ENCODE data around the gene ADARB1. TPM values are rescaled to one million over a fixed set of nuclear protein-coding genes. Genes with fewer than 3 reads are reported as not detected.

ADARB1 gene
- total RNA-seq, 1 experiment from 2014 or later = 12.1 TPM

- no peak overlapping the region for H2AFZ ChIP-seq
- no peaks in the 10 kb centered on the region; the same call in 1 of the 2 replicates for H3K27me3 ChIP-seq (ENCODE audit: insufficient read depth, low read depth)
- CTCF ChIA-PET = no interaction called here
- no peaks in the 10 kb centered on the region for H3K4me1 ChIP-seq (replicated peaks; ENCODE audit: insufficient read depth)
- no peak for TF ChIP-seq EZH2 (IDR thresholded peaks at IDR 0.05; ENCODE audit: low read depth)
- no peak for TF ChIP-seq CTCF (conservative IDR thresholded peaks at IDR 0.05)
- no peak overlapping the region for H3K4me2 ChIP-seq
- no peaks in the 10 kb centered on the region for H3F3A ChIP-seq (ENCODE audit: insufficient read depth, low read depth)
- no peaks in the 10 kb centered on the region for H4K20me1 ChIP-seq (ENCODE audit: insufficient read depth)
- DNase-seq = no peak
- H3K9me2 ChIP-seq (ENCODE audit: insufficient read depth) = no peaks in the 10 kb centered on the region
- H3K4me3 ChIP-seq = no peak overlapping the region
- BruUV-seq (replicated peaks) = no TSS peak
- H3K79me2 ChIP-seq (ENCODE audit: low read depth) = no peaks in the 10 kb centered on the region
- H3K36me3 ChIP-seq (ENCODE audit: low read depth) = no peaks in the 10 kb centered on the region
- peaks cover 5% of the 10 kb centered on the region; the same call in 1 of the 2 replicates for H3K9me3 ChIP-seq (ENCODE audit: insufficient read depth, low read depth)
- POLR2A ChIA-PET (ENCODE audit: unreplicated experiment) = no interaction called here
- no peak overlapping the region for H3K27ac ChIP-seq
- intact Hi-C loops (cut with micrococcal nuclease; ENCODE audit: unreplicated experiment) = no loop called here
Observed at GRCh38 chr21:45032332-45032731, 42.0 kb upstream of the ADARB1 start.

- Histone ChIP-seq H4K20me1 (ENCODE audit: insufficient read depth) (no peaks in the 10 kb centered on the region), H3K4me3 (no peak overlapping the region), H3K27ac (no peak overlapping the region), H3K9me3 (ENCODE audit: insufficient read depth, low read depth) (peaks cover 5% of the 10 kb centered on the region; the same call in 1 of the 2 replicates), H3K4me1 (replicated peaks; ENCODE audit: insufficient read depth) (no peaks in the 10 kb centered on the region), H3K4me2 (no peak overlapping the region), H3K27me3 (ENCODE audit: insufficient read depth, low read depth) (no peaks in the 10 kb centered on the region; the same call in 1 of the 2 replicates), H3K79me2 (ENCODE audit: low read depth) (no peaks in the 10 kb centered on the region), H2AFZ (no peak overlapping the region), H3K36me3 (ENCODE audit: low read depth) (no peaks in the 10 kb centered on the region), H3F3A (ENCODE audit: insufficient read depth, low read depth) (no peaks in the 10 kb centered on the region), H3K9me2 (ENCODE audit: insufficient read depth) (no peaks in the 10 kb centered on the region)
- BruUV-seq (replicated peaks) = no TSS peak
- intact Hi-C loops (cut with micrococcal nuclease; ENCODE audit: unreplicated experiment) = no loop called here
- TF ChIP-seq EZH2 (IDR thresholded peaks at IDR 0.05; ENCODE audit: low read depth) = no peak
- no peak for TF ChIP-seq CTCF (conservative IDR thresholded peaks at IDR 0.05)
- DNase-seq = no peak
- POLR2A ChIA-PET (ENCODE audit: unreplicated experiment) = no interaction called here
- CTCF ChIA-PET = no interaction called here
Observed at GRCh38 chr21:45032977-45033710, 41.2 kb upstream of the ADARB1 start.

- no peaks in the 10 kb centered on the region for H3K36me3 ChIP-seq (ENCODE audit: low read depth)
- no TSS peak for BruUV-seq (replicated peaks)
- DNase-seq = no peak
- H3K27ac ChIP-seq = no peak overlapping the region
- POLR2A ChIA-PET (ENCODE audit: unreplicated experiment) = no interaction called here
- peaks cover 5% of the 10 kb centered on the region; the same call in 1 of the 2 replicates for H3K9me3 ChIP-seq (ENCODE audit: insufficient read depth, low read depth)
- H2AFZ ChIP-seq = no peak overlapping the region
- no peaks in the 10 kb centered on the region for H3K9me2 ChIP-seq (ENCODE audit: insufficient read depth)
- intact Hi-C loops (cut with micrococcal nuclease; ENCODE audit: unreplicated experiment) = no loop called here
- no peaks in the 10 kb centered on the region for H4K20me1 ChIP-seq (ENCODE audit: insufficient read depth)
- H3F3A ChIP-seq (ENCODE audit: insufficient read depth, low read depth) = no peaks in the 10 kb centered on the region
- H3K4me2 ChIP-seq = no peak overlapping the region
- TF ChIP-seq EZH2 (IDR thresholded peaks at IDR 0.05; ENCODE audit: low read depth) = no peak
- TF ChIP-seq CTCF (conservative IDR thresholded peaks at IDR 0.05) = no peak
- H3K79me2 ChIP-seq (ENCODE audit: low read depth) = no peaks in the 10 kb centered on the region
- CTCF ChIA-PET = no interaction called here
- H3K4me3 ChIP-seq = no peak overlapping the region
- no peaks in the 10 kb centered on the region; the same call in 1 of the 2 replicates for H3K27me3 ChIP-seq (ENCODE audit: insufficient read depth, low read depth)
- H3K4me1 ChIP-seq (replicated peaks; ENCODE audit: insufficient read depth) = no peaks in the 10 kb centered on the region
Observed at GRCh38 chr21:45033791-45034555, 40.4 kb upstream of the ADARB1 start.
